SK-N-MC (cell line): ENCODE data around the gene WDR47.

ENCODE experiments used
- EZH2 ChIP-seq: fragments of 200-600 bp; sonication (generic); IDR thresholded peaks from one replicate; pipeline ENCODE4 v1.6.1; 2017; ENCODE audit warnings: antibody characterized with exemption
- POLR2AphosphoS5 ChIP-seq: IDR thresholded peaks from 2 replicates; pipeline ENCODE4 v1.6.1; 2012; ENCODE audit warnings: mild to moderate bottlenecking, low read depth, low read length, borderline replicate concordance

DNA sequence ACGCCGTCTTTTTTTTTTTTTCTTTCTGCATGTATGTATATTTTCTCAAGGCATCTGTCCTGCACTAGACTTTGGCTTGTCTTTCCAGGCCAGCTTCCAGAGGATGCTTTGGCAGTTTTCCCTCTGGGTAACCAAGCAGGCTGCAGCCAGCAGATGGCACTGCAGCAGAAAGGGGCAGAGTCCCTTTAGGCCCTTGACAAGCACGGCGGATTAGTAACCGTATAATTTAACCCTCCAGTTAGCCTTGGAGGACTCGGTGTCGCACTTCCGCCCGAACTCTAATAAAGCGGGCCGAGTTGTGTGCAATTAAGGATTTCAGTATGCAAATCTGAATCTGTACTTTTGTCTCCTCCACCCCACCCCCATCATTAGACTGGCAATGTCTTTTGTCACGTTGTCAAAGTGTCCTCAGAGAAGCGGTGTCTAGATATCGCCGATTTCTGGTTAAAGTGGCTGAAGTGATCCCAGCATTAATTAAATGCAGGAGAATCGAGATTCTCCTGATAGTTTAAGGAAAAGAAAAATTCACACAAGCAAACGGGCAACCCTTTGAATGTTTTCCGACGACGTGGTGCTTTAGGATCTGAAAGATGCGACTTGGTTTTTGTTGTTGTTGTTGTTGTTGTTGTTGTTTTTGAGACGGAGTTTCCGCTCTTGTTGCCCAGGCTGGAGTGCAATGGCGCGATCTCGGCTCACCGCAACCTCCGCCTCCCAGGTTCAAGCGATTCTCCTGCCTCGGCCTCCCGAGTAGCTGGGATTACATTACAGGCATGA lies 47.5 kb upstream of the WDR47 start:
- TF ChIP-seq POLR2AphosphoS5 (no peak), EZH2 (no peak)
